HCT116 (cell line): ENCODE data around the gene CES3. TPM values are rescaled to one million over a fixed set of nuclear protein-coding genes. Genes with fewer than 3 reads are reported as not detected.

Experiments
- ATAC-seq: fragments of 200-7000 bp; cut with Tn5 transposase; 2 replicates; pipeline ENCODE4 v1.9.1; 2020; ENCODE audit warnings: mild to moderate bottlenecking, moderate library complexity
- BruUV-seq: library from RNA; stranded (reverse); fragments of 400-500 nt; replicated peaks from 2 replicates; lab custom pipeline; 2021; lab: Mats Ljungman, UMichigan
- CTCF ChIA-PET: fragments of 300-600 bp; sonication (Branson Sonifier 250); formaldehyde crosslinking; loops from one replicate; lab custom pipeline; 2021; ENCODE audit warnings: antibody characterized with exemption; lab: Charles Lee
- POLR2A ChIA-PET: fragments of 300-600, 350-600 bp; sonication (Branson Sonifier 250); formaldehyde crosslinking; loops from one replicate; lab custom pipeline; 2021; ENCODE audit warnings: antibody characterized with exemption; lab: Charles Lee
- RAD21 ChIA-PET, 2 experiments: fragments of 300-600 bp; sonication (Branson Sonifier 250); formaldehyde crosslinking; loops; one replicate each; lab custom pipeline; 2023; ENCODE audit warnings: low total read pairs in 2 of 2; ENCODE audit not compliant: uncharacterized antibody in 2 of 2, unreplicated experiment in 2 of 2, low non-redundant PET in 1 of 2; lab: Charles Lee
- DNase-seq: peaks from one replicate; pipeline ENCODE4 v3.0.0-alpha.2; 2010; ENCODE audit warnings: low read depth, low spot score
- H2AFZ ChIP-seq: fragments of 200-600 bp; shearing (Covaris generic), sonication (generic); 2 replicates; pipeline ENCODE4 v1.6.1; 2017; ENCODE audit warnings: low read depth, mixed run types, mixed read lengths, antibody characterized with exemption, low read length; ENCODE audit not compliant: poor library complexity, severe bottlenecking
- H3K27ac ChIP-seq: 2 replicates; pipeline ENCODE4 v1.5.1; 2012; ENCODE audit warnings: low read depth, low read length
- H3K27me3 ChIP-seq: fragments of 200-600 bp; sonication (generic); 2 replicates; pipeline ENCODE4 v1.6.1; 2016; ENCODE audit warnings: mixed run types, low read length, mixed read lengths; ENCODE audit not compliant: insufficient read depth
- H3K36me3 ChIP-seq, 2 experiments: fragments of 200-500 bp in 1 of 2; fragments of 200-600 bp in 1 of 2; sonication (Bioruptor generic) in 1 of 2; sonication (generic) in 1 of 2; 2 replicates each; pipeline versions ENCODE4 v1.5.1 to v1.6.1; 2014 to 2016; ENCODE audit warnings: low read length in 2 of 2, inconsistent platforms in 1 of 2, mixed read lengths in 1 of 2, mixed run types in 1 of 2; ENCODE audit not compliant: insufficient read depth in 2 of 2, control insufficient read depth in 1 of 2
- H3K4me1 ChIP-seq, 2 experiments: fragments of 200-600 bp in 1 of 2; sonication (generic) in 1 of 2; 2 replicates each; pipeline versions ENCODE4 v1.5.1 to v1.6.1; 2012 to 2017; ENCODE audit warnings: low read length in 2 of 2, inconsistent platforms in 1 of 2, mild to moderate bottlenecking in 1 of 2, mixed read lengths in 1 of 2, mixed run types in 1 of 2, moderate library complexity in 1 of 2; ENCODE audit not compliant: insufficient read depth in 2 of 2, control insufficient read depth in 1 of 2
- H3K4me2 ChIP-seq: fragments of 200-600 bp; sonication (generic); 2 replicates; pipeline ENCODE4 v1.6.1; 2017; ENCODE audit warnings: mixed run types, low read length, mixed read lengths
- H3K4me3 ChIP-seq, 2 experiments: fragments of 200-600 bp in 1 of 2; sonication (generic) in 1 of 2; replicated peaks in 1 of 2; 2 replicates each; pipeline ENCODE4 v1.5.1; 2011 to 2016; ENCODE audit warnings: low read length in 2 of 2, control low read depth in 1 of 2, low read depth in 1 of 2, mild to moderate bottlenecking in 1 of 2, mixed read lengths in 1 of 2, mixed run types in 1 of 2
- H3K79me2 ChIP-seq: fragments of 200-600 bp; sonication (generic); 2 replicates; pipeline ENCODE4 v1.6.1; 2017; ENCODE audit warnings: mild to moderate bottlenecking, mixed run types, low read length, moderate library complexity, mixed read lengths; ENCODE audit not compliant: insufficient read depth
- H3K9ac ChIP-seq: fragments of 200-600 bp; sonication (generic); 2 replicates; pipeline ENCODE4 v1.6.1; 2016; ENCODE audit warnings: low read length, mixed read lengths
- H3K9me2 ChIP-seq: fragments of 200-600 bp; sonication (generic), shearing (Covaris generic); 2 replicates; pipeline ENCODE4 v1.6.1; 2017; ENCODE audit warnings: mixed run types, mild to moderate bottlenecking, moderate library complexity; ENCODE audit not compliant: insufficient read depth
- H3K9me3 ChIP-seq, 2 experiments: fragments of 200-500 bp in 1 of 2; fragments of 200-600 bp in 1 of 2; sonication (Bioruptor generic) in 1 of 2; sonication (generic) in 1 of 2; 2 replicates each; pipeline ENCODE4 v1.6.1; 2014 to 2017; ENCODE audit warnings: low read length in 2 of 2, mixed read lengths in 2 of 2, inconsistent platforms in 1 of 2, low read depth in 1 of 2, mild to moderate bottlenecking in 1 of 2, mixed run types in 1 of 2, moderate library complexity in 1 of 2; ENCODE audit not compliant: control insufficient read depth in 1 of 2, insufficient read depth in 1 of 2
- H4K20me1 ChIP-seq: fragments of 200-600 bp; sonication (generic), shearing (Covaris generic); 2 replicates; pipeline ENCODE4 v1.6.1; 2017; ENCODE audit warnings: mixed run types, mild to moderate bottlenecking, moderate library complexity; ENCODE audit not compliant: insufficient read depth
- CTCF ChIP-seq, 3 experiments: fragments of 200-600 bp in 1 of 3; sonication (generic) in 1 of 3; IDR thresholded peaks in 2 of 3; conservative IDR thresholded peaks in 1 of 3; 2 replicates each; pipeline ENCODE4 v1.5.1; 2012 to 2017; ENCODE audit warnings: low read depth in 2 of 3, low read length in 2 of 3, antibody characterized with exemption in 1 of 3, borderline replicate concordance in 1 of 3, control low read depth in 1 of 3, mild to moderate bottlenecking in 1 of 3, mixed read lengths in 1 of 3, mixed run types in 1 of 3, moderate library complexity in 1 of 3; ENCODE audit not compliant: insufficient read depth in 1 of 3
- EGR1 ChIP-seq: IDR thresholded peaks from 2 replicates; pipeline ENCODE4 v1.6.1; 2012; ENCODE audit warnings: low read depth
- EZH2 ChIP-seq: fragments of 200-600 bp; sonication (generic); IDR thresholded peaks from 2 replicates; pipeline ENCODE4 v1.6.1; 2017; ENCODE audit warnings: antibody characterized with exemption, mixed run types
- EZH2phosphoT487 ChIP-seq: fragments of 200-600 bp; IDR thresholded peaks from 2 replicates; pipeline ENCODE4 v1.6.1; 2018; ENCODE audit warnings: antibody characterized with exemption, borderline replicate concordance
- FOSL1 ChIP-seq: IDR thresholded peaks from 2 replicates; pipeline ENCODE4 v1.6.1; 2012; ENCODE audit warnings: low read depth
- intact Hi-C: fragments of 100-400 bp; cut with micrococcal nuclease; formaldehyde crosslinking; loops from 2 replicates; pipeline ENCODE4 v1.10.0; 2022
- total RNA-seq: library from RNA; stranded (reverse); gene quantifications from one replicate; pipeline ENCODE4 v1.2.1, GENCODE V29; 2021; ENCODE audit not compliant: unreplicated experiment

CES3 gene
- total RNA-seq, 1 experiment from 2014 or later, result 10.8 TPM

- ATAC-seq (no peak), DNase-seq (no peak)
- no peaks in the 10 kb centered on the region for H3K79me2 ChIP-seq
- H3K4me2 ChIP-seq, result peak overlapping the region; percentile 45; the same call in 1 of the 2 replicates
- H2AFZ ChIP-seq, result no peak overlapping the region
- no peaks in the 10 kb centered on the region for H4K20me1 ChIP-seq
- H3K4me3 ChIP-seq, result no peak overlapping the region
- no TSS peak for BruUV-seq
- no peaks in the 10 kb centered on the region for H3K36me3 ChIP-seq
- H3K9ac ChIP-seq, result no peak overlapping the region
- POLR2A ChIA-PET, result no interaction called here
- H3K4me1 ChIP-seq, result peaks cover 21 to 50% of the 10 kb centered on the region in 2 experiments
- RAD21 ChIA-PET, result no interaction called here
- H3K27me3 ChIP-seq, result no peaks in the 10 kb centered on the region
- no peaks in the 10 kb centered on the region for H3K9me3 ChIP-seq
- H3K27ac ChIP-seq, result no peak overlapping the region
- intact Hi-C loops, result no loop called here
- no peak for TF ChIP-seq EZH2phosphoT487
- no peak for TF ChIP-seq EGR1
- no peak for TF ChIP-seq CTCF (IDR thresholded peaks at IDR 0.05 in 2 of 3, conservative IDR thresholded peaks at IDR 0.05 in 1 of 3; ENCODE audit: borderline replicate concordance in 1 of 3, insufficient read depth in 1 of 3, low read depth in 2 of 3, low read length in 2 of 3)
- TF ChIP-seq EZH2, result no peak
- TF ChIP-seq FOSL1, result no peak
- no peaks in the 10 kb centered on the region for H3K9me2 ChIP-seq
- CTCF ChIA-PET, result interaction anchor here (1.1 to 2.8 kb wide), 2 partner anchors 16 to 31 kb away, joined by 4 to 32 read pairs; no protein-coding TSS in a partner anchor
These were observed 34.7 kb upstream of the CES3 start for GRCh38 chr16:66926171-66926947.
